Stromal cell of bone marrow (primary cell): ENCODE measurements around the gene RERE.

Source experiments
- DNase-seq: peaks from one replicate; pipeline ENCODE4 v3.0.0-alpha.2; 2012; ENCODE audit warnings: low read depth

RERE gene

GRCh38 chr1:8665833-8666232 is 151.6 kb downstream of the RERE start:
- DNase-seq, result no peak

DNA sequence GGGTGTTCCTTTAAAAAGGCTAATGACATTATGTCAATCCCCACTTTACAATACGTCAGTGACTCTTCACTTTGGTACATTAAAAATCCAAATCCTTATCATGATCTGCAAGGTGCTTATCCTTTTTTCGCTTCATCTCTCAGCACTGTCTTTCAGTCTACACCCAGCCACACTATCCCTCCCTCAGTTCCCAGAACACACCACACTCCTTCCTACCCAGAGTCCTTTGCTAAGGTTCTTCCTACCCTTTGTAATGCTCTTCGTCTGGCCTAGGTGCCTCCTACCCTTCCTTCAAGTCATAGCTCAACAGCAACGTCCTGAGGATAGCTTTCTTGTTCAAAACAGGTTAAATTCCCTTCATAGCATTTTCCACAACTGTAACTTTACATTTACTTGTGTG is 152.6 kb downstream of the RERE start:
- no peak for DNase-seq

DNA sequence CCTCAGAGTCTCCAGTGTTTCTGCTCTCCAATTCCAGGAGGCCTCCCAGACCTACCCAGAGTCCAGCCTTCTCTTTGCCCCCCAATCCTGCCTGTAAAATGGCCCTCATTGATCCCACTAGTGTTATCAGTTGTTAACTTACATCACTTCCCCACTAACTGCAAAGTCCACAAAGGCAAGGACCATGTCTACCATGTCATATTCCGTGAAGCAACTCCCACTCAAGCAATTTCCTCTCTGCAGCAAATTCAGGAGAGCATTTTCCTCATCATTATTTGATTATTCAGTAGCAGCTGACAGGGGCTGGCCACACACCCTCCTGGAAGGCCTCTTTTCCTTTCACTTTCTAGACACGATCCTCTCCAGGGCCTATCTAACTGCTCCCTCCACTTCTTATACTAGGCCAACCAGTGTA is 153.5 kb downstream of the RERE start:
- peak; percentile 55 for DNase-seq

DNA sequence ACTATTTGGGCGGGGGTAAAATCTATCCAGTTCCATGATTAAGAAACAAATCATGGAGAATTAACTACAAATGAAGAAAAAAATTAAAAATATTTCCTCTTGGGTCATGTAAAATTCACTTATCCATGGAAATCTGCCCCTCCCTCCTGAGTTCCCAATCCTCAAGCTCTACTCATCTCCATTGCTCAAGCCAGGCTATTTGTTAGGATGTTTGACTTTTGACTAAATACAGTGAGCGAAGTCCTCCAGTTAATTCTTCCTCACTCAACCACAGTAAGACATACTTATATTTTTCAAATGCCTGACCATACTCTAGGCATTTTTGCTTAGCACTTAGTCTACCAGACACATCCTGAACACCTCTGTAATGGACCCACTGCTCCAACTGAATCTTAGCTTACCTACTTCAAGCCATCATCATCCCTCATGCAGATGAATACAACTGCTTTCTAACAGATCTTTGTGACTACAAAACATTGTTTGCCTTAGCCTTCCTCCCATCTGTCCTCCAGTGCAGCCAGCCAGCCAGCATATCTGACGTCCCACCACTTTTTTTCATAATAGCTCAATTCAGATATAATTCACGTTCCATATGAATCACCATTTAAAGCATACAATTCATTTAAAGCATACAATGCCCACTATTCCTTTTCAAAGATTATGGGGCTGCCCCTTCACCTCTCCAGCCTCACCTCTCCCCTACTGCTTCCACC is 154.2 kb downstream of the RERE start:
- DNase-seq, result no peak

- no peak for DNase-seq
Measured at GRCh38 chr1:8662380-8663072, 154.9 kb downstream of the RERE start.

DNA sequence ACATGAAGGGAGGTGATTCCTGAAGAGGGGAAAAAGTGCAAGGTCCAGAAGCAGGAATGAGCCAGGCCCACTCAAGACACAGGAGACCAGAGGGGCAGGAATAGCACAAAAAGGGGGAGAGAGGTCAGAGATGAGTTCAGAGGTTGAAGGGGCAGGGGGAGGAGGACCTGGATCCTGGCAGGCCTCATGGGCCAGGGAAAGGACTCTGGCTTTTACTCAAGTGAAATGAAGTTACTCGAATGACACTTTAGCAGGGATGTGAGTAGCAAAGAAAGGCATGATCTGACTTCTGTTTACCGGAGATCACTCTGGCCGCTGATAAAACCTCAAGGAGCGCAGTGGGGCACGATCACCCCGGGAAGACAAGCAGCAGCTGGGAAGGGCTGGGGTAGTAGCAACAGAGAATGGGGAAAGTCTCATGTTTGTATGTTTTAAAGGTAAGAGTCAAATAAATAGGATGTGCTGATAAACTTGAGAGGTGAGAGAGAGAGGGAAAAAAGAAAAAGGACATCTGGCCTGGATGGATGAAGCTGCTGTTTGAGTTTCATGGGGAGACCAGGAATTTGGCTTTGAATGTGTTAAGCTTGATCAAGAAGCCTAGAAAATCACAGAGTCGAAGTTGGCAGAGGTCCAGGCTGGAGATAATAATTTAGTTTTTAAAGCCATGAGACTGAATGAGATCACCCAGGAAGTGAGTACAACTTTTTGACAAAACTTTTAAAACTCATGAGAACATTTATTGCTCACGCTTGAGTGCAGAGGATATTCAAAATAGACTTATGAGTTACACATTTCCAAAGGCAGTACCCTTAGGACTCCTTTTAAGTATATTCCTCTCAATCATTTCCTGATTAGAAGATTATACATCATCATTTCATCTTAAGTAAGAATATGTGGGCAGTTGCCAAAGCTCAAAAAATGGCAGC is 156.0 kb downstream of the RERE start:
- DNase-seq, result peak; percentile 81

DNA sequence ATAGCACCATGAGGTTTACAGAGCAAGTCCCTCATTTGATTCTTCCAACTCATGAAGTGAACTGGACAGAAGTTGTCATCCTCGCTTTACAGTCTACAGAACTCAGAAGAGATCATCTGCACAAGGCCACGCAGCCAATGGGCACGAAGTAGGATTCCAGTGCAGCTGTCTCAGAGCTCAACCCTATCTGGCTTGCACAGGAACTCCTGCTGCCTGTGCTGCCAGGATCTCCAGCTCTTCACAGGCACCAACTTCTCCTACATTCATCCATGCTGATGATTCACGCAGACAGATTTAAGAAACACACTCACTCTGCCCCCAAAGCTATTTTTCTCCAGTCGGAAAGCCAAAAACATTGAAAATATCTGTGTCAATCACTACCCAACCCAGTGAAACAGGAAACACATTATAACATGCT is 157.0 kb downstream of the RERE start:
- peak; percentile 92 for DNase-seq

GRCh38 chr1:8659593-8659992 is 157.8 kb downstream of the RERE start:
- no peak for DNase-seq

DNA sequence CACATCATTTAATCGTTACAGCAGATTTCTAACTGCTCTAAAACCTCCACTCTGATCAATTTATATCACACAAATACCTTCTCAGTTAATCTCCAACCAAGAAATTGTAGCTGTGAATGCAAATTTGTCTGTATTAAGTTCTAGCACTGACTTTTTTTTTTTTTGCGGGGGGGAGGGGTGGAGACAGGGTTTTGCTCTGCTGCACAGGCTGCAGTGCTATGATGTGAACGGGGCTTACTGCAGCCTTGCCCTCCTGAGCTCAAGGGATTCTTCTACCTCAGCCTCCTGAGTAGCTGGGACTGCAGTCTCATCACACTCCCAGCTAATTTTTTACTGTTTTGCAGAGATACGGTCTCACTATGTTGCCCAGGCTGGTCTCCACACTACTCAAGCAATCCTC is 163.6 kb downstream of the RERE start:
- DNase-seq, result no peak

DNA sequence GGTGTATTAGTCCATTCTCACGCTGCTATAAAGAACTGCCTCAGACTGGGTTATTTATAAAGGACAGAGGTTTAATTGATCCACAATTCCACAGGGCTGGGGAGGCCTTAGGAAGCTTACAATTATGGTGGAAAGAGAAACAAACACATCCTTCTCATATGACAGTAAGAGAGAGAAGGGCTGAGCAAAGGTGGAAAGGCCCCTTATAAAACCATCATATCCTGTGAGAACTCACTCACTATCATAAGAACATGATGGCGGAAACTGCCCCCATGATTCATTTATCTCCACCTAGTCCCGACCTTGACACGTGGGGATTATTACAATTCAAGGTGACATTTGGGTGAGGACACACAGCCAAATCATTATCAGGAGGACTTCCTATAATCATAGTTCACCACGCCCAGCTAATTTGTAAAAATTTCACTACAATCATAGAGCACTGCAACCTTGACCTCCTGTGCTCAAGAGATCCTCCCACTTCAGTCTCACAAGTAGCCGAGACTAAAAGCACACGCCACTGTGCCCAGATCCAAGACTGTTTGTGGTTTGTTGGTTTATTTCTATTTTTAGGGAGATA is 164.9 kb downstream of the RERE start:
- no peak for DNase-seq

GRCh38 chr1:8651962-8652361 is 165.5 kb downstream of the RERE start:
- no peak for DNase-seq

GRCh38 chr1:8651236-8651890 is 166.1 kb downstream of the RERE start:
- DNase-seq, result no peak

- no peak for DNase-seq
Measured at GRCh38 chr1:8649875-8650274, 167.6 kb downstream of the RERE start.

DNA sequence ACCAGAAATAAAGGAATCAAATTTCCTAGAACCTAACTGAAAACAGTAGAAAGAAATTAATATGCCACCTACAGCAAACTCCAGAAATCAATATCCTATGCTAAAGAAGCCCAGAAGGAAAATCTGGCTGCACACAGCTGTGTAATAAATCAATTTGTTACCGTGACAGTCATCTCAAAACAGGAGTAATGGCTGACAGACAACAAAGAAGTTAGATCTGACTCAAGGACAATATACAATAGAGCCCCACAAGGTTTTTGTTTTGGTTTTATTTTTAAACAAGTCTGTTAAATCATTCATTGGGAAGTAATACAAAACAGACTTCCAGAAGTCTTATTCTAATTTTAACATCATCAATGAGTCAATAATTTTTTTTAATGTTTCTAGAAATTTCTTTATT is 168.4 kb downstream of the RERE start:
- DNase-seq, result no peak

- DNase-seq, result no peak
Measured at GRCh38 chr1:8646996-8647395, 170.4 kb downstream of the RERE start.

- DNase-seq, result no peak
Measured at GRCh38 chr1:8646189-8646588, 171.3 kb downstream of the RERE start.

DNA sequence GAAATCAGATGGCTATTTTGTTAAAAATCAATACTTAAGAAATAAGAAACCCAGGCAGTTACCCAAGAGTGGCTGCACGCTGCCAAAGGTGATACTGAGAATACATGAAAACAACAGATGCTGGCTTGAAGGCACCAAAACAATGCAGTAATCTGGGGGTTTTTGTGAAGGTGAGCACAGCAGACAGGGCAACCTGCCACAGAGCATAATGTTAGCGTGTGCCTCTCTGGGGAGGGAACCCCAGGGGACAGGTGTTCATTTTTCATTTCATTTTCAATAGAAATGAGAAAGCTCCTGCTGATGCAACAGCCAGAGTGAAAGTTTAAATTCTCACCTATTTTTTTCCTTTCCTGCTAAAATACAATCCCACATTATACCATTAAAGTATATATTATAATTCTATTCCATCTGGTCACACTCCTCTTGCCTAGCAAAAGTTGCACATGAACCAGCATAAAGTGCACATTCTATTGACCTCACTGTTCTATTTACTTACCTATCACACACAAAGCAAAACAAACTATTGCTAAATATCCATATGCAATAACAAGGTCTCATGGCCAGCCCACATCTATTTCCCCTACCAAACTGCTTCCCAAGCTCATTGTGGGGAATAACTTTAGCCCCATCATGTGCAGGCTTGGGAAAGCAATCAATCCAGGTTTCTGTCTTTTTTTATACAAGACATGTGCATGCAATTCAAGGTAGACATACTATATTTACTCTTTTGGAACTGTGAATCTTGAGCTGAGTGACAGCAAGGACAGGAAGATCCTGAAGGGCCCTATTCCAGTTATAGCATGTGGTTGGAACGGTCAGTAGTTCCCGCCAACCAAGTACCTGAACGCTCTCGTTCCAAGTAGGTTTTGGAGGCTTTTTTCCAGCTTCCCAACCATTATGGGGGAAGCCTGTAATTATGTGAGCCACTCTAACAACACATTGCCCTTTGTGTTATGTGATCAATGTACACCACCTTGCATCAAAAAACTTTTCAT is 173.6 kb downstream of the RERE start:
- no peak for DNase-seq

GRCh38 chr1:8642114-8642513 is 175.3 kb downstream of the RERE start:
- DNase-seq, result no peak

DNA sequence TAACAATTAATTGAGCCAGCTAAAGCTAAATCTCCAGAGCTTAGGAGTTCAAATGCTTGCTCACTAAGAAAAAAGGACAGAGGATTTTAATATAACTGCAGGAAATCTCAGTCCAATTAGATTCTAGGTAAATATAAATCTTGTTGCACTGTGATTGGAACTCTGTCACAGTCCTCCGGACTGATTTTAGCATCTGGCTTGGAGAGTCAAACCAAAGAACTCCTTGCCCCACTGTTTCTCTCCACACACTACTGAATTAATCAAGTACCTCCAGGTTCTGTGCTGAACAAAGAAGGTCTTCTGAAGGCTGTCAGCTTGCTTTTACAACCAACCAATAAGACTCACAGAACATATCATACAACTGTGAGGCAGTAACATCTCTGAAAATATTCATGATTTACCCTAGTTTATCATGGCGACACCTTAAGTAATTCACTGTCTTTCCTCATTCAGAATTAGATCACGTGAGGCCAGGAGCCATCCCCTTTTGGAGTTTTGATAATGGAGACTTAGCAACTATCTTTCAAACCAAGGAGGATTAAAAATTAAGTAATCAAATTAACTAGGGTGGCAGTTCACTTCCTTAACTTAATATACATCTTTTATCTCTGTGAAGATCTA is 176.0 kb downstream of the RERE start:
- no peak for DNase-seq

GRCh38 chr1:8640950-8641349 is 176.5 kb downstream of the RERE start:
- DNase-seq, result no peak
